Putamen (tissue), 1 donor: ENCODE measurements around the gene BHLHE40.

ENCODE experiments used
- DNase-seq: peaks from one replicate; pipeline ENCODE4 v3.0.0-alpha.2; 2016; ENCODE audit warnings: low spot score

Gene BHLHE40

GRCh38 chr3:4983739-4984510, 4.7 kb downstream of the BHLHE40 start:
- DNase-seq: no peak

GRCh38 chr3:4984511-4984864, 5.3 kb downstream of the BHLHE40 start:
- DNase-seq: no peak

- DNase-seq: no peak
Observed at GRCh38 chr3:4985330-4986174, 6.3 kb downstream of the BHLHE40 start.

GRCh38 chr3:4986175-4986781, 7.0 kb downstream of the BHLHE40 start:
- peak; percentile 56 for DNase-seq

GRCh38 chr3:4986782-4987537, 7.7 kb downstream of the BHLHE40 start:
- DNase-seq: peak; percentile 59

- DNase-seq: no peak
Observed at GRCh38 chr3:4987538-4988296, 8.5 kb downstream of the BHLHE40 start.

- no peak for DNase-seq
Observed at GRCh38 chr3:4988983-4989834, 10.0 kb downstream of the BHLHE40 start.

GRCh38 chr3:4990069-4990468, 10.8 kb downstream of the BHLHE40 start:
- DNase-seq: no peak

GRCh38 chr3:4992118-4992517, 12.9 kb downstream of the BHLHE40 start:
- no peak for DNase-seq

GRCh38 chr3:4993276-4994143, 14.3 kb downstream of the BHLHE40 start:
- no peak for DNase-seq

- DNase-seq: no peak
Observed at GRCh38 chr3:4994144-4994730, 15.0 kb downstream of the BHLHE40 start.

- DNase-seq: no peak
Observed at GRCh38 chr3:4994823-4995499, 15.7 kb downstream of the BHLHE40 start.

GRCh38 chr3:4995500-4996053, 16.3 kb downstream of the BHLHE40 start:
- no peak for DNase-seq

- no peak for DNase-seq
Observed at GRCh38 chr3:4996223-4996765, 17.1 kb downstream of the BHLHE40 start.

GRCh38 chr3:4996771-4997291, 17.6 kb downstream of the BHLHE40 start:
- DNase-seq: no peak

- DNase-seq: no peak
Observed at GRCh38 chr3:4997946-4998345, 18.7 kb downstream of the BHLHE40 start.

GRCh38 chr3:4999531-5000184, 20.4 kb downstream of the BHLHE40 start:
- DNase-seq: no peak
